Suppressor macrophage treated with lipopolysaccharide for 1 hour (primary cell): ENCODE measurements around the gene GRB7.
A peak's percentile ranks its signal among the peaks of the same experiment; 100 is the strongest.
"Not testable (repeated sequence)": the region's sequence is repeated elsewhere in the genome, so short reads cannot be mapped to it uniquely, and the experiment has no call there.

Experiments used
- DNase-seq, 3 donors: peaks; one replicate each; pipeline ENCODE4 v3.0.0-alpha.2; 2020 to 2022

The GRB7 gene

DNA sequence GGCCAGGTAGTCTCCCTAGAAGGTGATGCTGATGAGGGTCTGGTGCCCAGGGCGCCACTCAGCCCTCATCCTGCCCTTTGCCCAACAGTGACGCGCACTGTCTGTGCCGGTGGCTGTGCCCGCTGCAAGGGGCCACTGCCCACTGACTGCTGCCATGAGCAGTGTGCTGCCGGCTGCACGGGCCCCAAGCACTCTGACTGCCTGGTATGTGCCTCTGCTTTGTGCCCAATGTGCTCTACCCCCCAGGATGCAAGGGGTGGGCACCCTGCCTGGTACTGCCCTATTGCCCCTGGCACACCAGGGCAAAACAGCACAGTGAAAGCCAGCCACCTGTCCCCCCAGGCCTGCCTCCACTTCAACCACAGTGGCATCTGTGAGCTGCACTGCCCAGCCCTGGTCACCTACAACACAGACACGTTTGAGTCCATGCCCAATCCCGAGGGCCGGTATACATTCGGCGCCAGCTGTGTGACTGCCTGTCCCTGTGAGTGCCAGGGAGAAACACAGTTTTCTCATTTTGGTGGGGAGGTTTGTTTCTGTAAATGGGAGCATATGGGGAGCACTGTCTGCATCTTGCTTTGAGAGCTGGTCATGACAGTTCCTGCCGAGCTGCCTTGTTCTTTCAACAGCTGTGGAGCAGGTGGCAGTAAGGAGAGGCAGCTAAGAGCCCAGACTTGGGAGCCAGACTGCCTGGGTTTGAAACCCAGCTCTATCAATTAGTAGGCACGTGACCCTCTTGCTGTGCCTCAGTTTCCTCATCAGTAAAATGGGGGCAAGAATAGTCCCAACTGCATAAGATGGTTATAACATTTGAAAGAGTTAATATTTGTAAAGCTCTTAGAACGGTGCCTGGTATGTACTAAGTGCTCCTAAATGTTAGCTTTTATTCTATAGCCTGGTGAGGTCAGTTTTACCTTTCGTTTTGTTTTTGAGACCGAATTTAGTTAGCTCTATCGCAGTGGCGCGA is 27.5 kb upstream of the GRB7 start:
- DNase-seq, result no peak

DNA sequence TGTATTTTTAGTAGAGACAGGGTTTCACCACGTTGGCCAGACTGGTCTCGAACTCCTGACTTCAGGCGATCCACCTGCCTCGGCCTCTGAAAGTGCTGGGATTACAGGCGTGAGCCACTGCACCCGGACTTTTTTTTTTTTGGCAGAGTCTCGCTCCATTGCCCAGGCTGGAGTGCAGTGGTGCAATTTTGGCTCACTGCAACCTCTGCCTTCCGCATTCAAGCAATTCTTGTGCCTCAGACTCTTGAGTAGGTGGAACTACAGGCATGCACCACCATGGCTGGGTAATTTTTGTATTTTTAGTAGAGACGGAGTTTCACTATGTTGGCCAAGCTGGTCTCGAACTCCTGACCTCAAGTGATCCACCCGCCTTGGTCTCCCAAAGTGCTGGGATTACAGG is 26.7 kb upstream of the GRB7 start:
- not testable (repeated sequence) for DNase-seq

DNA sequence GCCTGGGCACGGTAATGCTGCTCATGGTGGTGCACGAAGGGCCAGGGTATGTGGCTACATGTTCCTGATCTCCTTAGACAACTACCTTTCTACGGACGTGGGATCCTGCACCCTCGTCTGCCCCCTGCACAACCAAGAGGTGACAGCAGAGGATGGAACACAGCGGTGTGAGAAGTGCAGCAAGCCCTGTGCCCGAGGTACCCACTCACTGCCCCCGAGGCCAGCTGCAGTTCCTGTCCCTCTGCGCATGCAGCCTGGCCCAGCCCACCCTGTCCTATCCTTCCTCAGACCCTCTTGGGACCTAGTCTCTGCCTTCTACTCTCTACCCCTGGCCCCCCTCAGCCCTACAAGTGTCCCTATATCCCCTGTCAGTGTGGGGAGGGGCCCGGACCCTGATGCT is 25.9 kb upstream of the GRB7 start:
- DNase-seq, result no peak

DNA sequence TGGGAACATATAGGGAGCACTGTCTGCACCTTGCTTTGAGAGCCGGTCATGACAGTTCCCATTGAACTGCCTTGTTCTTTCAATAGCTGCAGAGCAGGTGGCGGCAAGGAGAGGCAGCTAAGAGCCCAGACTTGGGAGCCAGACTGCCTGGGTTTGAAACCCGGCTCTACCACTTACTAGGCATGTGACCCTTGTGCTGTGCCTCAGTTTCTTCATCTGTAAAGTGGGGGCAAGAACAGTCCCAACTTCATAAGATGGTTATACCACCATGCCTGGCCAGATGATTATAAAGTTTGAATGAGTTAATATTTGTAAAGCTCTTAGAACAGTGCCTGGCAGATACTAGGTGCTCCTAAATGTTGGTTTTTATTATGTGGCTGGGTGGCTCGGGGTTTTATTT is 23.5 kb upstream of the GRB7 start:
- no peak for DNase-seq

DNA sequence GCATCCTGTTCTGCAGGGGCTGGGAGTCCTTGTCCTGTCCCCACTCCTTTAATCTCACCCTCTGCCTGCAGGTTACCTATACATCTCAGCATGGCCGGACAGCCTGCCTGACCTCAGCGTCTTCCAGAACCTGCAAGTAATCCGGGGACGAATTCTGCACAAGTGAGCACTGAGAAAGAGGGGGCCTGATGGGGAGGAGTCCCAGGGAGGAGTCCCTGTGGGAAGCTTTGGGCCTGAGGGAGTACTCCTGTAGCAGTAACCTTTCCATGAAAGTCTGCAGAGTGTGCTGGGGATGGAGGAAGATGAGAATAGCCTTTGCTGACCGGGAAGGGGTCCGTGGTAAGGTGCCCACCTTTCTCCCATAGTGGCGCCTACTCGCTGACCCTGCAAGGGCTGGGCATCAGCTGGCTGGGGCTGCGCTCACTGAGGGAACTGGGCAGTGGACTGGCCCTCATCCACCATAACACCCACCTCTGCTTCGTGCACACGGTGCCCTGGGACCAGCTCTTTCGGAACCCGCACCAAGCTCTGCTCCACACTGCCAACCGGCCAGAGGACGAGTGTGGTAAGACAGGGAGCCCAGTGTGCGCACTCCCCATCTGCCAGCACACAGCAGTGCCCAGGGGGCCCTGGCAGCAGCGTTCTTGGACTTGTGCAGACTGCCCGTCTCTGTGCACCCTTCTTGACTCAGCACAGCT is 22.2 kb upstream of the GRB7 start:
- no peak for DNase-seq

DNA sequence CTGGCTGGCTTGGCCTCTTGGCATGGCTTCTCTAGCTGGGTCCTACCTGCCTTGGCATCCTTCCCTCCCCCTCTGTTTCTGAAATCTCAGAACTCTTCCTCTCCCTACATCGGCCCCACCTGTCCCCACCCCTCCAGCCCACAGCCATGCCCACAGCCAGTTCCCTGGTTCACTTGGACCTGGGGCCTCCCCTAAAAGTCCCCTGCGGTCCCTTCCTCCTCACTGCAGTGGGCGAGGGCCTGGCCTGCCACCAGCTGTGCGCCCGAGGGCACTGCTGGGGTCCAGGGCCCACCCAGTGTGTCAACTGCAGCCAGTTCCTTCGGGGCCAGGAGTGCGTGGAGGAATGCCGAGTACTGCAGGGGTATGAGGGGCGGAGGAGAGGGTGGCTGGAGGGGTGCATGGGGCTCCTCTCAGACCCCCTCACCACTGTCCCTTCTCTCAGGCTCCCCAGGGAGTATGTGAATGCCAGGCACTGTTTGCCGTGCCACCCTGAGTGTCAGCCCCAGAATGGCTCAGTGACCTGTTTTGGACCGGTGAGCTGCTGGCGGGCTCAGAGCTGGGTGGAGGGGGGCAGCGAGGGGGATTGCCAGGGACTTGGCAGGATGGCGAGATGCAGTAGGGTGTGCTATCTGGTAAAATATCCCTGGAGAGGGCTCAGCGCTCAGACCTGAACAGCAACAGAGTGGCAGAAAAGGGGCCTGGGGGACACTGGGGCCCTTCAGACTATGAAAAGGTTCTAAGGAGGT is 21.5 kb upstream of the GRB7 start:
- DNase-seq, result no peak

DNA sequence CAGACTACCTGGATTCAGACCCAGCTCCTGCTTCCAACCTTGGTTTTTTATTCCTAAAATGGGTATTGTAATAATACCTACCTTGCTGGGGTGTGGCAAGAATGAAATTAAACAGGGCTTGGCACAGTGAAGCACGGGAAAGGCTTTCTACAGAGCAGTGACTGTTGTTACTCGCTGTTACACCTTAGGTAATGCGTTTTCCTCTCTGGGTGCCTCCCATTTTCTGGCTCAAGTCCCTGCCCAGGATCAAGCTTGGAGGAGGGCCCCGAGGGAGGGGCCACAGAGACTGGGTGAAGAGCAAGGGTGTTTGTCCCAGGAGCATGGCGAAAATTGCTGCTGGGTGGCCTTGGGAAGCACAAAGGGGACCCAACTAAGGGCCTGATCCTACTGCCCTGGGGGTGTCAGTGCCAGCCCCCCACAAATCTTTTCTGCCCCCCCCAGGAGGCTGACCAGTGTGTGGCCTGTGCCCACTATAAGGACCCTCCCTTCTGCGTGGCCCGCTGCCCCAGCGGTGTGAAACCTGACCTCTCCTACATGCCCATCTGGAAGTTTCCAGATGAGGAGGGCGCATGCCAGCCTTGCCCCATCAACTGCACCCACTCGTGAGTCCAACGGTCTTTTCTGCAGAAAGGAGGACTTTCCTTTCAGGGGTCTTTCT is 20.7 kb upstream of the GRB7 start:
- DNase-seq, result no peak

DNA sequence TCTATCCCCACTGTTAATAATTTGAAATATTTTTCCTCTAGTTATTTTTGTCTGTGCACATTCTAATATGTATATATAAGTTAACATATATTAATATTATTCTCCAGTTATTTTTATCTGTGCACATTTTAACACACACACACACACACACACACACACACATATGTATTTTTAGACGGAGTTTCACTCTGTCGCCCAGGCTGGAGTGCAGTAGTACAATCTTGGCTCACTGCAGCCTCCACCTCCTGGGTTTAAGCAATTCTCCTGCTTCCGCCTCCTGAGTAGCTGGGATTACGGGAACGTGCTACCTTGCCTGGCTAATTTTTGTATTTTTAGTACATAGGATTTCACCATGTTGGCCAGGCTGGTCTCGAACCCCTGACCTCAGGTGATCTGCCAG is 20.1 kb upstream of the GRB7 start:
- DNase-seq, result no peak

DNA sequence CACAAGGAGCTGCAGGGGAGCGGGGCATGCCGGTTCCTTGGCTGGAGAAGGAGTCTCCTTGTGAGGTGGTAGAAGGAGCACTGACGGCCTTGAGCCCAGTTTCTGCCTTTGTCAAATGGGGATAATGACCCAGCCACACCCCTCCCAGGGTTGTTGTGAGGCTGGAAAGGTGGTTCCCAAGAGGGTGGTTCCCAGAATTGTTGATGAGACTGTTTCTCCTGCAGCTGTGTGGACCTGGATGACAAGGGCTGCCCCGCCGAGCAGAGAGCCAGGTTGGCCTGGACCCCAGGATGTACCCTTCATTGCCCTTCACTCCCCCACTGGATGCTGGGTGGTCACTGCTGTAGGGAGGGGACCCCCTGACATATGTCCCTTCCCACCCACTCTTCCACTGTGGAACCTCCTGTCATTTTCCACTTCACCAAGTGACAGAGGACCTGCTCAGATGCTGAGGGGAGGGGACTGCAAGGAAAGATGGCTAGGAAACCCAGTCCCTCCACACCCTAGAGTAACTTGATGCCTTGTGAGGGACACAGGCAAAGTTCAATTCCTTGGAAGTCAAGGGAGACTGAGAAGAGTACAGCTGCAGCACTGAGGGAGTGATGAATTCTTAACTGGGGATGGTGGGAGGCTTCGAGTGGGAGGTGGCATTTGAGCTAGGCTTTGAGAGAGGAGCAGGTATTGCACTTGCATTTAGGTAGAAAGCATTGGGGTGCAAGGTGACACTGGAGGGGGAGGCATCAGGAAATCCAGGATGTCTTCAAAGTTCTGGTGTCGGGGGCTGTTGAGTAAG is 18.0 kb upstream of the GRB7 start:
- no peak for DNase-seq

DNA sequence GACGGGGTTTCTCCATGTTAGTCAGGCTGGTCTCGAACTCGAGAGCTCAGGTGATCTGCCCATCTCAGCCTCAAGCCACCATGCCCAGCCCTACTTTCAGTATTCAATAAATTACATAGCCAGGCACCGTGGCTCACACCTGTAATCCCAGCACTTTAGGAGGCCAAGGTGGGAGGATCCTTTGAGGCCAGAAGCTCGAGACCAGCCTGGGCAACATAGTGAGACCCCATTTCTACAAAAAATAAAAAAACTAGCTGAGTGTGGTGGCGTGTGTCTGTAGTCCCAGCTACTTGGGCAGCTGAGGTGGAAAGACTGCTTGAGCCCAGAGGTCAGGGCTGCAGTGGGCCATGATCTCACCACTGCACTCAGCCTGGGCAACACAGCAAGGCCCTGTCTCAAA is 15.6 kb upstream of the GRB7 start:
- no peak for DNase-seq

DNA sequence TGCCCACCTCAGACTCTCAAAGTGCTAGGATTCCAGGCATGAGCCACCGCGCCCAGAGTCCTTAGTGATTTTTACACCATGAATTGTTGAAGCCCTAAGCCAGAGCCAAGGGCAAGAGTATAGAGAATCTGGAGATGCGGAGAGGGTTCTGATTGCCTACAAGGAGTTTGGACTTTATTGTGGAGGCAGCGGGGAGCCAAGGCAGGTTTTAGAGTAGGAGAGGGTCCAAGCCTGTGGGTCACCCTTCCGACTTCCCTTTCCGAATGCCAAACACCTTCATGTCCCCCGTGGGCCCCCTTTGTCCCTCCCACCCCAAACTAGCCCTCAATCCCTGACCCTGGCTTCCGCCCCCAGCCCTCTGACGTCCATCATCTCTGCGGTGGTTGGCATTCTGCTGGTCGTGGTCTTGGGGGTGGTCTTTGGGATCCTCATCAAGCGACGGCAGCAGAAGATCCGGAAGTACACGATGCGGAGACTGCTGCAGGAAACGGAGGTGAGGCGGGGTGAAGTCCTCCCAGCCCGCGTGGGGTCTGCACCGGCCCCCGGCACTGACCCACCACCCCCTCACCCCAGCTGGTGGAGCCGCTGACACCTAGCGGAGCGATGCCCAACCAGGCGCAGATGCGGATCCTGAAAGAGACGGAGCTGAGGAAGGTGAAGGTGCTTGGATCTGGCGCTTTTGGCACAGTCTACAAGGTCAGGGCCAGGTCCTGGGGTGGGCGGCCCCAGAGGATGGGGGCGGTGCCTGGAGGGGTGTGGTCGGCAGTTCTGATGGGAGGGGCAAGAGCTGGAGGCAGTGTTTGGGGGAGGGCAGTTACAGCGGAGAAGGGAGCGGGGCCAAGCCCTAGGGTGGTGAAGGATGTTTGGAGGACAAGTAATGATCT is 14.5 kb upstream of the GRB7 start:
- DNase-seq, result peak in 1 of 3 donors; percentile 12

DNA sequence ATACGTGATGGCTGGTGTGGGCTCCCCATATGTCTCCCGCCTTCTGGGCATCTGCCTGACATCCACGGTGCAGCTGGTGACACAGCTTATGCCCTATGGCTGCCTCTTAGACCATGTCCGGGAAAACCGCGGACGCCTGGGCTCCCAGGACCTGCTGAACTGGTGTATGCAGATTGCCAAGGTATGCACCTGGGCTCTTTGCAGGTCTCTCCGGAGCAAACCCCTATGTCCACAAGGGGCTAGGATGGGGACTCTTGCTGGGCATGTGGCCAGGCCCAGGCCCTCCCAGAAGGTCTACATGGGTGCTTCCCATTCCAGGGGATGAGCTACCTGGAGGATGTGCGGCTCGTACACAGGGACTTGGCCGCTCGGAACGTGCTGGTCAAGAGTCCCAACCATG is 13.0 kb upstream of the GRB7 start:
- DNase-seq, result no peak

DNA sequence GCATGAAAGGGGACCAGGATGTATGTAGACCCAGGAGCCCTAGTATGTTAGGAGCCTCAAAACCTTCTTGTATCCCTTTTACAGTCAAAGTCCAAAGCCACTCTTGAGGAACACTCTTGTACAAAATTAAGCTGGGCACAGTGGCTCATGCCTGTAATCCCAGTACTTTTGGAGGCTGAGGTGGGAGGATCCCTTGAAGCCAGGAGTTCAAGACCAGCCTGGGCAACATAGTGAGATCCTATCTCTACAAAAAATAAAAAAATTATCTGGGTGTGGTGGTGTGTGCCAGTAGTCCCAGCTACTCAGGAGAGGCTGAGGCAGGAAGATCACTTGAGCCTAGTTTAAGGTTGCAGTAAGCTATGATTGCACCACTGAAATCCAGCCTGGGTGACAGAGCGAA is 11.8 kb upstream of the GRB7 start:
- DNase-seq, result not testable (repeated sequence)

DNA sequence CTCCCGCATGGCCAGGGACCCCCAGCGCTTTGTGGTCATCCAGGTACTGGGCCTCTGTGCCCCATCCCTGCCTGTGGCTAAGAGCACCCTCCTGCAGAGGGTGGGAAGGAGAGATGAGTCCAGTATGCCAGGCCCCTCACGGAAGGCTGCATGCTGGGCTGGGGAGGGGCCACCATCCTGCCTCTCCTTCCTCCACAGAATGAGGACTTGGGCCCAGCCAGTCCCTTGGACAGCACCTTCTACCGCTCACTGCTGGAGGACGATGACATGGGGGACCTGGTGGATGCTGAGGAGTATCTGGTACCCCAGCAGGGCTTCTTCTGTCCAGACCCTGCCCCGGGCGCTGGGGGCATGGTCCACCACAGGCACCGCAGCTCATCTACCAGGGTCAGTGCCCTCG is 11.1 kb upstream of the GRB7 start:
- no peak for DNase-seq

DNA sequence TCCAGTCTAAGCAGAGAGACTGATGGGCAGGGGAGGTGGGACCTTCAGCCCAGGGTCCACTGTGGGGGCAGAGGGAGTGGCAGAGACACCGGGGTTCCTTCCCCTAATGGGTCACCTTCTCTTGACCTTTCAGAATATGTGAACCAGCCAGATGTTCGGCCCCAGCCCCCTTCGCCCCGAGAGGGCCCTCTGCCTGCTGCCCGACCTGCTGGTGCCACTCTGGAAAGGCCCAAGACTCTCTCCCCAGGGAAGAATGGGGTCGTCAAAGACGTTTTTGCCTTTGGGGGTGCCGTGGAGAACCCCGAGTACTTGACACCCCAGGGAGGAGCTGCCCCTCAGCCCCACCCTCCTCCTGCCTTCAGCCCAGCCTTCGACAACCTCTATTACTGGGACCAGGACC is 10.2 kb upstream of the GRB7 start:
- DNase-seq, result no peak

DNA sequence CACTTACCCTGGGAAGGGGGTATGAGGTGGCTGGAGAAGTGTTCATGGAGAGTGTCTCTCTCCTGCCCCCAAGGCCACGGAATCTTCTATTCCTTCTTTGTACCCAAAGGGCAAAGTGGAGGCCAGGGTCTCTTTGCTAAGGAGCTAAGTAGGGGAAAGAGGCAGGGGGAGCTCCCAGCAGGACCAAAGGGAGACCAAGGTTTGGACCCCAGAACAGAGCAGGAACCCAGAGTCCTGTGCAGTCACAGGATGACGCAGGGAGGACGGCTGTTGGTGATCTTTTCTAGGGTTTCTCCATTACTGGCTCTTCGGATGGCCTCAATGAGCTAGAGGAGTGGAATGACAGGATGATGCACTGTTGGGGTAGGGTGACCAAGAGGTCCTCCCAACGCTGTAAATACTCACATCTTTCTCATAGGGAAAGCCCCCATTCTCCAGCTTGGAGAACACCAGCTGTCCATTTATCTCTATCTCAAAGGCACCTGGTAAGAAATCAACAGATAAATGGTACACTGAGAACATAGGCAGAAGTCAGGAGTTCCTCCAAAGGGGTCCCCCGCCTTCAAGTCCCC is 8.4 kb upstream of the GRB7 start:
- no peak for DNase-seq

DNA sequence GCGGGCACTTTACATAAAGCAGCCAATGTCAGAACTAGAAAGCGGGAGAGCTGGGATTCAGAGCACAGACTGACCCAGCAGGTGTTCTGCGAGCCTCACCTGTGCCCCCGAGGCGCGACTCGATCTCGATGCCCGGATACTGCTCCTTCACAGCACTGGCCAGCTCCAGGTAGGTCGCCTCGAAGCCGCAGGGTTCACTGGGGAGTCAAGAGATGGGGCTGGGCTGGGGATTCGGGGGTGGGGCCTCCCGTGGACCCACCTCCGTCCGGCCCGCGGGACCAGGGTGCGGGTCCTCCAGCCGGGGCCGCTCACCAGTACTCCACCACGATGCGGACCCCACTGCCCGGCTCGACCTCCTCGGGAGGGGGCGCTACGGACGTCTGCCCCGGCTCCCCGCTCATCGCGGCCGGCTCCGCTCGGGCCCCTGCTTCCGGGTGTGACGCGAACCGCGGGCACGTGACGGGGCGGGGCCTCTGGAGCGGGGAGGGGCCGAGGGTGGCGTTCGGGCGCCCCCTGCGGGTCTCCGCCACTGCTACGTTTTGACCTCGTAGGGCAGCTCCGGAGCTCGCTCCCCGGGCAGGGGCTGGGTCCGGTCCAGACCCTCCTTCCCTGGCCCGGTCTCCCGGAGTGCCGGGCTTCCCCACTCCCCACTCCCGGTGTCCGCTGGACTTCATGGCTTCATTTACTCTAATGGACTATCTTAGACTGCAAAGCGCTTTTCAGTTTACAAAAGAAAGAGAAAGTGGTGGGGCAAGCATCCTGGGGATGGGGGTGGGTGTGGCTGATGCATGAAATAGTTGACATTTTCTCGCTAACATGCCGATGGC is 7.4 kb upstream of the GRB7 start, which contains the start of gene MIEN1:
Gene MIEN1 (minus strand): TSS at position 438 of the 827 bp plus-strand sequence. CDS start 37 bp downstream, at position 401.
- DNase-seq, result peak; percentile 91 to 97 (median 96)

DNA sequence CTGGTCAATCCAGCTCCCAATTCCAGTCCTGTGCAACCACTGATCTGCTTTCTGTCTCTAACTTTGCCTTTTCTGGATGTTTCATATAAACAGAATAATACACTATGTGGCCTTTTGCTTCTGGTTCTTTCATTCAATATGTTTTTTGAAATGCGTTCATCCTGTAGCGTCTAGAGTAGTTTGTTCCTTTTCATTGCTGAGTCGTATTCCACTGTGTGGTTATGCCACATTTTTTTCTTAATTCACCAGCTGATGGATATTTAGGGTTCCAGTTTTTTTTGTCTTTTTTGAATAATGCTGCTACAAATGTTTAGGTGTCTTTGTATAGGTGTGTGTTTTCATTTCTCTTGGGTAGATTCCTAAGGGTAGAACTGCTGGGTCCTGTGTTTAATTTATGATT is 5.2 kb upstream of the GRB7 start:
- no peak for DNase-seq

DNA sequence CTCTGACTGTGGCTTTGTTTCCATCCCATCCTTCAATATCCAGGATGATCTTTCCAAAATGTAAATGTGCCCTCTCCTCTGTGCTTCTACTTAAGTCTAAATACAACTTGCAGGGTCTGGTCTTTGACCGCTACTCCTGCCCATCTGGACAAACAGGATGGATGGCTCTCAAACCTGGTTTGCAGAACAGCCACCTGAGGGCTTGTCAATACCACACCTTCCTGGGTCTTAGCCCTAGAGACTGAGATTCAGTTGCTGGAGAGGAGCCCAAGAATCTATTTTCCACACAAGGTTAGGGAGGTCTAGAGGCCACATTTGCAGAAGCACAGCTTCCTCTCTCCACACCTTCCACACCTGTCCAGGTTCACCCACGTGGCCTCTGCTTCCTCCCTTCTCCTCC is 1.9 kb upstream of the GRB7 start:
- no peak for DNase-seq
